ENCODE results near the gene BHLHE40. TPM values are rescaled to one million over a fixed set of nuclear protein-coding genes. Genes with fewer than 3 reads are reported as not detected.

Gene BHLHE40
- total RNA-seq, 3 donors from 2014 or later: 40.2 to 45.5 (median 42.9) TPM

GRCh38 chr3:5002871-5003247 lies 23.6 kb downstream of the BHLHE40 start:
- ATAC-seq (no peak), DNase-seq (no peak)
- intact Hi-C loops (cut with DNase I, micrococcal nuclease): no loop called here

GRCh38 chr3:5004319-5005152 lies 25.3 kb downstream of the BHLHE40 start:
- ATAC-seq (no peak), DNase-seq (no peak)
- intact Hi-C loops (cut with DNase I, micrococcal nuclease): no loop called here
- H3K4me3 ChIP-seq: no peak overlapping the region
- no peaks in the 10 kb centered on the region for H3K4me1 ChIP-seq (ENCODE audit: low read depth)
- no peaks in the 10 kb centered on the region for H3K36me3 ChIP-seq (ENCODE audit: low read depth)
- no peaks in the 10 kb centered on the region for H3K9me3 ChIP-seq
- no peak for TF ChIP-seq CTCF (IDR thresholded peaks at IDR 0.05)

More at GRCh38 chr3:5002871-5003247, 23.6 kb downstream of the BHLHE40 start:
- Histone ChIP-seq H3K4me1 (ENCODE audit: low read depth) (no peaks in the 10 kb centered on the region), H3K9me3 (no peaks in the 10 kb centered on the region), H3K36me3 (ENCODE audit: low read depth) (no peaks in the 10 kb centered on the region), H3K4me3 (no peak overlapping the region)
- TF ChIP-seq CTCF (IDR thresholded peaks at IDR 0.05): no peak

DNA sequence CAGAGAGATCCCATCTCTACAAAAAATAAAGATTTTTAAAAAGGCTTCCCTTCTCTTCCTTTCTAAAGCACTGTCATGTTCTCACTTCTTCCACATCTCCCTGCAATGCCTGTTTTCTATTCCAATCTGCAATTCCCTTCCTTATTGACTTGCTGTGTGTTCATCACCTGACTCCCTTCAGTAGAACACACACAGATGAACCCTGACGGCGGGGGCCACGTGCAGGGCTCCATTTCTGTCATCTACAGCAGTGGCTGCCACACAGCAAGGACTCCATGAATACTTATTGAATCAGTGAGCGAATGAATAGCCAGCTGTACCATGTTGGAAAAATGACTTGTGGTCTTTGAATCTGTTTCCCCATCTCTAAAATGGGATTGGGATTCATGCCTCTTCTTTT lies 26.1 kb downstream of the BHLHE40 start:
- no peaks in the 10 kb centered on the region for H3K4me1 ChIP-seq (ENCODE audit: low read depth)
- TF ChIP-seq CTCF (IDR thresholded peaks at IDR 0.05): no peak
- ATAC-seq: peak; percentile 72
- H3K36me3 ChIP-seq (ENCODE audit: low read depth): no peaks in the 10 kb centered on the region
- intact Hi-C loops (cut with DNase I, micrococcal nuclease): no loop called here
- H3K4me3 ChIP-seq: no peak overlapping the region
- no peaks in the 10 kb centered on the region for H3K9me3 ChIP-seq
- DNase-seq: peak in 2 of 3 donors; percentile 53 to 59

- no peak overlapping the region for H3K4me3 ChIP-seq
- peak; percentile 9 for ATAC-seq
- no peaks in the 10 kb centered on the region for H3K36me3 ChIP-seq (ENCODE audit: low read depth)
- TF ChIP-seq CTCF (IDR thresholded peaks at IDR 0.05): no peak
- DNase-seq: no peak
- no peaks in the 10 kb centered on the region for H3K4me1 ChIP-seq (ENCODE audit: low read depth)
- intact Hi-C loops (cut with DNase I, micrococcal nuclease): no loop called here
- no peaks in the 10 kb centered on the region for H3K9me3 ChIP-seq
Observed at GRCh38 chr3:5006755-5007202, 27.5 kb downstream of the BHLHE40 start.

GRCh38 chr3:5007873-5008272 lies 28.6 kb downstream of the BHLHE40 start:
- H3K36me3 ChIP-seq (ENCODE audit: low read depth): no peaks in the 10 kb centered on the region
- DNase-seq: no peak
- intact Hi-C loops (cut with DNase I, micrococcal nuclease): no loop called here
- no peaks in the 10 kb centered on the region for H3K9me3 ChIP-seq
- ATAC-seq: no peak
- no peak overlapping the region for H3K4me3 ChIP-seq
- TF ChIP-seq CTCF (IDR thresholded peaks at IDR 0.05): no peak
- H3K4me1 ChIP-seq (ENCODE audit: low read depth): peaks cover 10% of the 10 kb centered on the region

Measured in mucosa of descending colon (tissue), 3 donors.